ENCODE measurements around the gene TMEM150A.

TMEM150A gene

GRCh38 chr2:85649201-85650190, 47.0 kb upstream of the TMEM150A start:
- no peaks in the 10 kb centered on the region for H3K27me3 ChIP-seq (ENCODE audit: low read depth, low read length)
- H3K4me1 ChIP-seq (ENCODE audit: low read length), result peaks cover 27% of the 10 kb centered on the region
- H2AFZ ChIP-seq (ENCODE audit: low read depth, low read length), result no peak overlapping the region
- no peak overlapping the region for H3K27ac ChIP-seq (ENCODE audit: low read length)
- H3K36me3 ChIP-seq (replicated peaks; ENCODE audit: low read depth, low read length), result peaks cover 63% of the 10 kb centered on the region
- TF ChIP-seq CTCF (IDR thresholded peaks at IDR 0.05; ENCODE audit: low read depth, low read length), result no peak
- TF ChIP-seq EZH2phosphoT487 (IDR thresholded peaks at IDR 0.05; ENCODE audit: low read depth), result no peak
- H4K20me1 ChIP-seq (ENCODE audit: insufficient read depth, low read length), result peaks cover 11% of the 10 kb centered on the region
- no peak overlapping the region for H3K9ac ChIP-seq (ENCODE audit: low read length)
- no peak overlapping the region for H3K4me2 ChIP-seq (ENCODE audit: low read length)
- no peaks in the 10 kb centered on the region for H3K9me3 ChIP-seq (ENCODE audit: insufficient read depth, low read length)
- H3K4me3 ChIP-seq (ENCODE audit: low read length), result no peak overlapping the region
- H3K79me2 ChIP-seq (ENCODE audit: low read length), result no peaks in the 10 kb centered on the region

DNA sequence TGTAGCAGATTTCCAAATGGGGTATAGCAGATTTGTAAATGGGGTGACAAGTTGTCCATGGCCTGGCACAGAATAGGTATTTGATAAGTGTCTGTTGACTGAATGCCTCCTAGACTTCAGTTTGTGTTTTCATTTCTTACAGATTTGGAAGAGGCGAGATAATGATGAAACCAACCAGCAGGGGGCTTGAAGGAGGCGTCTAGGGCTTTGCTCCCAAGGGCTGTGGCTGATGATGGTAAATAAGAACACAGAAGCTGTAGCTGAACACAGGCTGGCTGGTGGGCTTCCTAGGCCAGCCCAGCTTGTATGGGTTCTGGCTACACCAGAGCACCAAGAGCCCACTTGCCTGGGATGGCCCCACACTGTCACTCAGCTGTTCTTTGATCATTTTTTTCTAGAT, 46.1 kb upstream of the TMEM150A start:
- Histone ChIP-seq H3K4me3 (ENCODE audit: low read length) (no peak overlapping the region), H3K36me3 (replicated peaks; ENCODE audit: low read depth, low read length) (peaks cover 63% of the 10 kb centered on the region), H3K9ac (ENCODE audit: low read length) (peak overlapping the region; percentile 16; the same call in 1 of the 2 replicates), H4K20me1 (ENCODE audit: insufficient read depth, low read length) (peaks cover 11% of the 10 kb centered on the region), H3K9me3 (ENCODE audit: insufficient read depth, low read length) (no peaks in the 10 kb centered on the region), H3K27ac (ENCODE audit: low read length) (peak overlapping the region; percentile 73), H3K27me3 (ENCODE audit: low read depth, low read length) (no peaks in the 10 kb centered on the region), H2AFZ (ENCODE audit: low read depth, low read length) (no peak overlapping the region), H3K79me2 (ENCODE audit: low read length) (no peaks in the 10 kb centered on the region), H3K4me2 (ENCODE audit: low read length) (peak overlapping the region; percentile 32), H3K4me1 (ENCODE audit: low read length) (peaks cover 35% of the 10 kb centered on the region)
- TF ChIP-seq EZH2phosphoT487 (IDR thresholded peaks at IDR 0.05; ENCODE audit: low read depth), result no peak
- TF ChIP-seq CTCF (IDR thresholded peaks at IDR 0.05; ENCODE audit: low read depth, low read length), result peak; percentile 53

DNA sequence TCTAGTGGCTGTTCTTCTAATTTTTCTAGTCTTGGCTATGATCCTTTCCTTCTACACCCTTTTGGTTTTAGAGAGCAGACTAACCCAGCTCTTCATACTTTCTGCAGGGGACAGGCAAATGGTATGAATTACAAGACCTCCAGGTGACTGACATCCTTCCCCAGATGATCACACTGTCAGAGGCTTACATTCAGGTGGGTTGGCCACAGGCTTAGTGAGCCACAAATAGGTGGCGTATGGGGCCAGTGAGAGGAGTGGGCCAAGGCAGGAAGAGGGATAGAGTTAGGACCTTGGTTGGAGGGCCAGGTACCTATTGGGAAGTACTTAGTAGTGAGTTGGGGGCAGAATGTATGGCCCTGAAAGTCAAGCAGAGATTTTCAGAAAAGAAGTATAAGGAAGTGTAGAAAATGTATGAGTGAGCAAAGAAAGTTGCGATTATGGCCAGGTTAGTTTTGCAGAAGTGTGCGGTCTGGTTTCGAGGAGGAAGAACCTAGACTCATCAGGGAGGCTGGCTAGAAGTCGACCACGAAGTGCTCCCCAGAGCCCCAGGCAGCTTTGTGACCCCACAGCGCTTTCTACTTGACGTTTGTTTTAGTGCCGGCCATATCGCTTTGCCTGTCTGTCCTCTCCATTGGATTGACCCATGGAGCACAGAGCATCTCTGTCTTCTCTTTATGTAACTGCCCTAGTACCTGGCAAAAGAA, 45.5 kb upstream of the TMEM150A start:
- H3K4me2 ChIP-seq (ENCODE audit: low read length), result peak overlapping the region; percentile 32
- H3K27me3 ChIP-seq (ENCODE audit: low read depth, low read length), result no peaks in the 10 kb centered on the region
- peaks cover 66% of the 10 kb centered on the region for H3K36me3 ChIP-seq (replicated peaks; ENCODE audit: low read depth, low read length)
- no peak overlapping the region for H3K4me3 ChIP-seq (ENCODE audit: low read length)
- peak overlapping the region; percentile 16; the same call in 1 of the 2 replicates for H3K9ac ChIP-seq (ENCODE audit: low read length)
- H4K20me1 ChIP-seq (ENCODE audit: insufficient read depth, low read length), result peaks cover 11% of the 10 kb centered on the region
- H3K9me3 ChIP-seq (ENCODE audit: insufficient read depth, low read length), result no peaks in the 10 kb centered on the region
- H3K27ac ChIP-seq (ENCODE audit: low read length), result peak overlapping the region; percentile 73
- H3K79me2 ChIP-seq (ENCODE audit: low read length), result no peaks in the 10 kb centered on the region
- H2AFZ ChIP-seq (ENCODE audit: low read depth, low read length), result no peak overlapping the region
- TF ChIP-seq EZH2phosphoT487 (IDR thresholded peaks at IDR 0.05; ENCODE audit: low read depth) (no peak), CTCF (IDR thresholded peaks at IDR 0.05; ENCODE audit: low read depth, low read length) (no peak)
- H3K4me1 ChIP-seq (ENCODE audit: low read length), result peaks cover 41% of the 10 kb centered on the region

- Histone ChIP-seq H3K4me1 (ENCODE audit: low read length) (peaks cover 53% of the 10 kb centered on the region), H3K27ac (ENCODE audit: low read length) (no peak overlapping the region), H3K36me3 (replicated peaks; ENCODE audit: low read depth, low read length) (peaks cover 75% of the 10 kb centered on the region), H4K20me1 (ENCODE audit: insufficient read depth, low read length) (peaks cover 11% of the 10 kb centered on the region), H3K9ac (ENCODE audit: low read length) (no peak overlapping the region), H3K4me3 (ENCODE audit: low read length) (no peak overlapping the region), H3K79me2 (ENCODE audit: low read length) (no peaks in the 10 kb centered on the region), H2AFZ (ENCODE audit: low read depth, low read length) (no peak overlapping the region), H3K4me2 (ENCODE audit: low read length) (no peak overlapping the region), H3K27me3 (ENCODE audit: low read depth, low read length) (no peaks in the 10 kb centered on the region), H3K9me3 (ENCODE audit: insufficient read depth, low read length) (no peaks in the 10 kb centered on the region)
- no peak for TF ChIP-seq CTCF (IDR thresholded peaks at IDR 0.05; ENCODE audit: low read depth, low read length)
- no peak for TF ChIP-seq EZH2phosphoT487 (IDR thresholded peaks at IDR 0.05; ENCODE audit: low read depth)
Observed at GRCh38 chr2:85646166-85646565, 43.7 kb upstream of the TMEM150A start.
